Heart left ventricle (tissue), 13 donors: ENCODE results near the gene SDR42E2.

Experiments
- CTCF ChIP-seq, 12 donors: fragments of 200-600 bp; sonication (generic) in 4 of 12; IDR thresholded peaks; one replicate each; pipeline versions ENCODE4 v1.5.0 to v1.8.0; 2018 to 2022; ENCODE audit warnings: antibody characterized with exemption in 12 of 12, mild to moderate bottlenecking in 5 of 12
- POLR2A ChIP-seq, 2 donors: fragments of 450-650 bp; IDR thresholded peaks; one replicate each; pipeline ENCODE4 v1.6.1; 2017; ENCODE audit warnings: antibody characterized with exemption in 2 of 2, mild to moderate bottlenecking in 2 of 2, moderate library complexity in 2 of 2
- donor health status: ischemic (EF 13 %, LVEDD 7.1; RV severe dilation, severe dysfunction).
- donor health status: DM: no; HTN: yes; CAD: no.
- donor health status: DM: no; HTN: no; CAD: no.
- donor health status: ischemic (EF 25% LVEDD 6.9; RV normal size, moderate dysfunction).
- donor health status: ischemic (EF 25% LVEDD 5.7; RV mildly dilated, moderate dysfunction).
- donor health status: ischemic (EF 35%, LVEDD 5.7; RV mildly dilated, moderate dysfunction).
- donor health status: nonischemic (EF 11% LVEDD 7.7; RV severe dilation, severe dysfunction).
- donor health status: DM: yes; HTN: yes; CAD: no.
- donor health status: PGD.
- donor health status: ischemic (EF 29% LVEDD 5.4; RV normal size, mild dysfunction).
- donor health status: nonischemic (EF 23%, LVEDD 6.1; RV moderate dilation, normal function).

- TF ChIP-seq CTCF (IDR thresholded peaks at IDR 0.05) (no peak), POLR2A (IDR thresholded peaks at IDR 0.05) (no peak)
These were observed 21.0 kb downstream of the SDR42E2 start for GRCh38 chr16:22183335-22183734.
